H1 (cell line): ENCODE results near the gene MKLN1. TPM values are rescaled to one million over a fixed set of nuclear protein-coding genes. Genes with fewer than 3 reads are reported as not detected.
A peak's percentile ranks its signal among the peaks of the same experiment; 100 is the strongest.

Experiments used
- CTCF ChIA-PET: fragments of 300-600 bp; sonication (Branson Sonifier 250); formaldehyde crosslinking; loops from one replicate; lab custom pipeline; 2021; ENCODE audit not compliant: partially characterized antibody; lab: Charles Lee
- POLR2A ChIA-PET: fragments of 300-600 bp; sonication (Branson Sonifier 250); formaldehyde crosslinking; loops from one replicate; lab custom pipeline; 2021; ENCODE audit warnings: inconsistent platforms; ENCODE audit not compliant: partially characterized antibody; lab: Charles Lee
- DNase-seq, 2 experiments: peaks; one replicate each; pipeline versions ENCODE4 v3.0.0 to v3.0.0-alpha.2; 2010 to 2022; ENCODE audit warnings: low spot score in 2 of 2, low read depth in 1 of 2, mixed read lengths in 1 of 2
- FAIRE-seq: peaks from 2 replicates; lab custom pipeline; 2011; peaks lifted over from hg19 to GRCh38; lab: Jason Lieb, UNC
- H2AFZ ChIP-seq: 2 replicates; pipeline ENCODE4 v1.8.1; 2012; ENCODE audit warnings: low read length, inconsistent platforms
- H2AK5ac ChIP-seq: 2 replicates; pipeline ENCODE4 v1.6.1; 2013; ENCODE audit warnings: low read depth, low read length
- H2BK120ac ChIP-seq: replicated peaks from 2 replicates; pipeline ENCODE3; 2013; ENCODE audit warnings: low read depth, low read length, inconsistent platforms
- H2BK12ac ChIP-seq: 2 replicates; pipeline ENCODE4 v1.6.1; 2013; ENCODE audit warnings: low read depth, low read length
- H2BK15ac ChIP-seq: 2 replicates; pipeline ENCODE4 v1.6.1; 2013; ENCODE audit warnings: low read length
- H2BK20ac ChIP-seq: 2 replicates; pipeline ENCODE4 v1.6.1; 2013; ENCODE audit warnings: low read length
- H2BK5ac ChIP-seq: 2 replicates; pipeline ENCODE4 v1.6.1; 2013; ENCODE audit warnings: low read depth, low read length
- H3K14ac ChIP-seq: 2 replicates; pipeline ENCODE4 v1.6.1; 2013; ENCODE audit warnings: inconsistent platforms; ENCODE audit not compliant: insufficient read length
- H3K18ac ChIP-seq: 2 replicates; pipeline ENCODE4 v1.6.1; 2013; ENCODE audit warnings: low read length; ENCODE audit errors: extremely low read depth
- H3K23ac ChIP-seq: 2 replicates; pipeline ENCODE4 v1.6.1; 2013; ENCODE audit warnings: inconsistent platforms; ENCODE audit not compliant: insufficient read length
- H3K23me2 ChIP-seq: 2 replicates; pipeline ENCODE4 v1.6.1; 2013; ENCODE audit warnings: low read depth, low read length
- H3K27ac ChIP-seq: 2 replicates; pipeline ENCODE4 v1.6.1; 2011; ENCODE audit warnings: low read depth, low read length, inconsistent platforms
- H3K27me3 ChIP-seq, 4 experiments: replicated peaks in 1 of 4; 1 replicate in 1 of 4; 2 replicates in 3 of 4; pipeline versions ENCODE4 v1.6.1 to v1.8.1; 2011 to 2013; ENCODE audit warnings: low read length in 3 of 4, mild to moderate bottlenecking in 3 of 4, inconsistent platforms in 2 of 4, mixed read lengths in 2 of 4, moderate library complexity in 1 of 4; ENCODE audit not compliant: control insufficient read depth in 3 of 4, insufficient read depth in 3 of 4; ENCODE audit errors: extremely low read depth in 1 of 4
- H3K36me3 ChIP-seq, 4 experiments: 2 replicates each; pipeline versions ENCODE4 v1.6.1 to v1.8.1; 2011 to 2013; ENCODE audit warnings: mild to moderate bottlenecking in 4 of 4, low read length in 3 of 4, moderate library complexity in 2 of 4, control low read depth in 1 of 4, inconsistent platforms in 1 of 4; ENCODE audit not compliant: insufficient read depth in 4 of 4, control insufficient read depth in 2 of 4
- H3K4ac ChIP-seq: replicated peaks from 2 replicates; pipeline ENCODE3; 2013; ENCODE audit warnings: low read length, low read depth, mixed read lengths, inconsistent platforms; ENCODE audit not compliant: insufficient read length
- H3K4me1 ChIP-seq, 4 experiments: replicated peaks in 1 of 4; 1 replicate in 1 of 4; 2 replicates in 3 of 4; pipeline versions ENCODE4 v1.6.1 to v1.8.1; 2011 to 2013; ENCODE audit warnings: low read length in 3 of 4, inconsistent platforms in 2 of 4, mixed read lengths in 1 of 4; ENCODE audit not compliant: insufficient read depth in 4 of 4, control insufficient read depth in 3 of 4
- H3K4me2 ChIP-seq, 2 experiments: 2 replicates each; pipeline versions ENCODE4 v1.6.1 to v1.8.1; 2011 to 2013; ENCODE audit warnings: low read depth in 2 of 2, low read length in 2 of 2, control low read depth in 1 of 2, inconsistent platforms in 1 of 2, mild to moderate bottlenecking in 1 of 2; ENCODE audit not compliant: insufficient read depth in 1 of 2
- H3K4me3 ChIP-seq, 4 experiments: fragments of 200-600, 300-600 bp in 1 of 4; sonication (generic), shearing (Covaris generic), sonication (Bioruptor Twin) in 1 of 4; 2 replicates each; pipeline versions ENCODE4 v1.5.1 to v1.8.1; 2011 to 2016; ENCODE audit warnings: low read length in 4 of 4, low read depth in 3 of 4, control low read depth in 2 of 4, inconsistent platforms in 2 of 4, mild to moderate bottlenecking in 2 of 4, mixed read lengths in 1 of 4, moderate library complexity in 1 of 4; ENCODE audit not compliant: insufficient read depth in 2 of 4; ENCODE audit errors: extremely low read depth in 1 of 4
- H3K56ac ChIP-seq: replicated peaks from 2 replicates; pipeline ENCODE3; 2013; ENCODE audit warnings: low read depth, mild to moderate bottlenecking, mixed read lengths, low read length, inconsistent platforms; ENCODE audit not compliant: insufficient read length
- H3K79me1 ChIP-seq: 2 replicates; pipeline ENCODE4 v1.6.1; 2013; ENCODE audit warnings: low read depth, low read length, control low read depth
- H3K79me2 ChIP-seq, 2 experiments: 2 replicates each; pipeline versions ENCODE4 v1.6.1 to v1.8.1; 2012 to 2013; ENCODE audit warnings: low read length in 2 of 2, mild to moderate bottlenecking in 2 of 2, inconsistent platforms in 1 of 2; ENCODE audit not compliant: insufficient read depth in 2 of 2, control insufficient read depth in 1 of 2
- H3K9ac ChIP-seq, 4 experiments: replicated peaks in 1 of 4; 1 replicate in 1 of 4; 2 replicates in 3 of 4; pipeline versions ENCODE4 v1.6.1 to v1.8.1; 2011 to 2013; ENCODE audit warnings: low read depth in 3 of 4, low read length in 3 of 4, control low read depth in 2 of 4, mild to moderate bottlenecking in 2 of 4, moderate library complexity in 2 of 4, inconsistent platforms in 1 of 4; ENCODE audit errors: extremely low read depth in 1 of 4
- H3K9me3 ChIP-seq, 2 experiments: 2 replicates each; pipeline versions ENCODE4 v1.6.1 to v1.8.1; 2012 to 2013; ENCODE audit warnings: mild to moderate bottlenecking in 2 of 2, moderate library complexity in 2 of 2, control low read depth in 1 of 2, inconsistent platforms in 1 of 2, low read depth in 1 of 2, low read length in 1 of 2, mixed read lengths in 1 of 2; ENCODE audit not compliant: insufficient read depth in 2 of 2
- H4K20me1 ChIP-seq, 2 experiments: replicated peaks in 1 of 2; 2 replicates each; pipeline versions ENCODE3 to v1.8.1; 2011 to 2013; ENCODE audit warnings: inconsistent platforms in 2 of 2, low read length in 2 of 2, mild to moderate bottlenecking in 1 of 2; ENCODE audit not compliant: insufficient read depth in 2 of 2, control insufficient read depth in 1 of 2
- H4K5ac ChIP-seq: 2 replicates; pipeline ENCODE4 v1.6.1; 2013; ENCODE audit warnings: low read length, low read depth, mixed read lengths, inconsistent platforms; ENCODE audit not compliant: insufficient read length
- H4K8ac ChIP-seq: 2 replicates; pipeline ENCODE4 v1.8.0; 2013; ENCODE audit warnings: mild to moderate bottlenecking, moderate library complexity, low read length, inconsistent platforms; ENCODE audit not compliant: insufficient read depth; ENCODE audit errors: extremely low read depth
- H4K91ac ChIP-seq: replicated peaks from 2 replicates; pipeline ENCODE3; 2013; ENCODE audit warnings: low read length, mixed read lengths, inconsistent platforms; ENCODE audit not compliant: insufficient read length
- CBX5 ChIP-seq: fragments of 300-800, 300-1000 bp; sonication (generic); IDR thresholded peaks from 2 replicates; pipeline ENCODE4 v1.7.1; 2016; ENCODE audit warnings: antibody characterized with exemption, low read length, low read depth
- CBX8 ChIP-seq: fragments of 300-800, 300-1000 bp; sonication (generic); IDR thresholded peaks from 2 replicates; pipeline ENCODE4 v1.7.1; 2016; ENCODE audit warnings: low read depth, low read length, borderline replicate concordance
- CHD2 ChIP-seq: IDR thresholded peaks from 2 replicates; pipeline ENCODE4 v1.6.1; 2012; ENCODE audit warnings: low read length, improper control_type of control experiment
- EZH2 ChIP-seq: fragments of 200-600 bp; sonication (generic); IDR thresholded peaks from 2 replicates; pipeline ENCODE4 v1.7.1; 2012; ENCODE audit warnings: low read depth, mild to moderate bottlenecking, moderate library complexity, low read length, inconsistent platforms; ENCODE audit not compliant: severe bottlenecking
- KDM1A ChIP-seq: fragments of 200-600, 300-600 bp; sonication (generic); IDR thresholded peaks from 2 replicates; pipeline ENCODE4 v1.7.1; 2016; ENCODE audit warnings: mild to moderate bottlenecking, low read length, borderline replicate concordance
- NANOG ChIP-seq: IDR thresholded peaks from 2 replicates; pipeline ENCODE4 v1.6.1; 2011; ENCODE audit warnings: low read length, low read depth, mild to moderate bottlenecking, inconsistent platforms; ENCODE audit not compliant: insufficient read depth, poor library complexity, severe bottlenecking
- NRF1 ChIP-seq: IDR thresholded peaks from 2 replicates; pipeline ENCODE4 v1.6.1; 2011; ENCODE audit warnings: mild to moderate bottlenecking, low read depth, low read length, improper control_type of control experiment
- POLR2AphosphoS5 ChIP-seq: IDR thresholded peaks from 2 replicates; pipeline ENCODE4 v1.6.1; 2011; ENCODE audit warnings: low read depth, low read length
- RNF2 ChIP-seq: fragments of 200-900, 300-1000 bp; sonication (generic); IDR thresholded peaks from 2 replicates; pipeline ENCODE4 v1.7.1; 2016; ENCODE audit warnings: borderline replicate concordance, low read depth, mild to moderate bottlenecking, antibody characterized with exemption, low read length; ENCODE audit not compliant: poor library complexity, severe bottlenecking; ENCODE audit errors: missing control alignments
- TAF7 ChIP-seq: optimal IDR thresholded peaks from 2 replicates; pipeline ENCODE3; 2011; ENCODE audit warnings: low read depth, mild to moderate bottlenecking, inconsistent platforms, low read length, moderate library complexity, borderline replicate concordance
- WGBS, 2 experiments: shearing (Covaris generic) in 1 of 2; methylation state at CpG; one replicate each; pipeline versions ENCODE4 v1.1.6 to v1.1.7; 2013 to 2015; ENCODE audit warnings: low lambda C conversion rate in 2 of 2, mixed read lengths in 2 of 2, inconsistent platforms in 1 of 2, low coverage in 1 of 2, missing lambda C conversion rate in 1 of 2; ENCODE audit not compliant: insufficient replicate concordance in 2 of 2, insufficient coverage in 1 of 2, insufficient read length in 1 of 2; ENCODE audit errors: extremely low coverage in 1 of 2, missing lambda C conversion rate in 1 of 2; 5-methylcytosine and 5-hydroxymethylcytosine counted together
- polyA plus RNA-seq, 7 experiments: library from polyadenylated mRNA; depleted of rRNA in 3 of 7; stranded (reverse) in 5 of 7; unstranded in 2 of 7; fragments of >200 nt in 5 of 7; fragments of 200-250 nt in 2 of 7; gene quantifications; 1 replicate in 5 of 7; 2 replicates in 1 of 7; 4 replicates in 1 of 7; pipeline versions ENCODE4 v1.2.1 to v1.2.3, GENCODE V29; 2011 to 2013; ENCODE audit warnings: missing spikeins in 2 of 7, mixed read lengths in 2 of 7
- total RNA-seq: library from RNA; stranded (reverse); fragmentation: NEBNext Ultra II Directional; extraction: Animal tissue kit (Norgen Biotek cat#: 25700); gene quantifications from 2 replicates; pipeline ENCODE4 v1.2.1, GENCODE V29; 2021

The MKLN1 gene
- total and polyA plus RNA-seq, 2 of the 8 experiments (the other 6 are each of a cell fraction or from before 2014, with no cell fraction given): 22.3 to 50.9 TPM

GRCh38 chr7:131499801-131500200 lies 172.1 kb downstream of the MKLN1 start:
- Histone ChIP-seq H4K5ac (no peak overlapping the region), H3K27ac (no peak overlapping the region)
- DNase-seq: no peak

More at GRCh38 chr7:131499801-131500200, 172.1 kb downstream of the MKLN1 start:
- no peak overlapping the region for H2BK15ac ChIP-seq
- no peak overlapping the region for H3K4ac ChIP-seq
- no peak overlapping the region for H4K91ac ChIP-seq
- no peak overlapping the region for H2BK5ac ChIP-seq
- H3K36me3 ChIP-seq: peaks cover 29 to 75% (median 60%) of the 10 kb centered on the region in 4 experiments
- H3K56ac ChIP-seq: no peak overlapping the region
- TF ChIP-seq KDM1A: no peak
- TF ChIP-seq CBX5: no peak
- TF ChIP-seq CHD2: no peak
- no peak for TF ChIP-seq RNF2
- peak; percentile 44 for TF ChIP-seq POLR2AphosphoS5
- TF ChIP-seq NRF1: no peak
- TF ChIP-seq CBX8: no peak
- TF ChIP-seq NANOG: no peak
- TF ChIP-seq EZH2: no peak
- peak; percentile 23 for TF ChIP-seq TAF7
- no peak overlapping the region for H3K14ac ChIP-seq
- H4K20me1 ChIP-seq: peaks cover 4 to 10% of the 10 kb centered on the region in 2 experiments
- H2AK5ac ChIP-seq: no peak overlapping the region
- H3K18ac ChIP-seq: no peak overlapping the region
- H3K4me3 ChIP-seq: no peak overlapping the region
- no peaks in the 10 kb centered on the region for H3K27me3 ChIP-seq
- no peak overlapping the region for H2AFZ ChIP-seq
- ChIA-PET CTCF (interaction anchor here (0.6 to 3.5 kb wide), 6 partner anchors 11 to 603 kb away, joined by 3 to 19 read pairs (median 4); no protein-coding TSS in a partner anchor), POLR2A (interaction anchor here (1.0 kb wide), 1 partner anchor 155 kb away, joined by 3 read pairs; no protein-coding TSS in a partner anchor)
- H3K9me3 ChIP-seq: no peaks in the 10 kb centered on the region
- peaks cover 0 to 5% (median 0%) of the 10 kb centered on the region in 4 experiments; a peak in 1 of 7 replicates for H3K4me1 ChIP-seq
- no peak overlapping the region for H2BK20ac ChIP-seq
- H3K79me2 ChIP-seq: no peaks in the 10 kb centered on the region; a peak in 1 of 4 replicates
- no peak for FAIRE-seq
- no peak overlapping the region for H2BK120ac ChIP-seq
- no peak overlapping the region for H3K4me2 ChIP-seq
- H3K23me2 ChIP-seq: no peaks in the 10 kb centered on the region; the same call in 1 of the 2 replicates
- H3K79me1 ChIP-seq: no peaks in the 10 kb centered on the region; the same call in 1 of the 2 replicates
- no peak overlapping the region for H2BK12ac ChIP-seq
- 96% methylated on average over 6 of the region's 6 CpGs; no CpG with 5 or more reads in 1 of the 2 experiments for WGBS, 2 experiments
- H4K8ac ChIP-seq: no peak overlapping the region
- no peak overlapping the region for H3K9ac ChIP-seq
- H3K23ac ChIP-seq: no peak overlapping the region
